D341Med (cell line): ENCODE results near the gene ATL1.
A peak's percentile ranks its signal among the peaks of the same experiment; 100 is the strongest.
"Not testable (repeated sequence)": the region's sequence is repeated elsewhere in the genome, so short reads cannot be mapped to it uniquely, and the experiment has no call there.

Source experiments
- DNase-seq: peaks from one replicate; pipeline ENCODE4 v3.0.0; 2012; ENCODE audit warnings: low spot score

Gene ATL1

DNA sequence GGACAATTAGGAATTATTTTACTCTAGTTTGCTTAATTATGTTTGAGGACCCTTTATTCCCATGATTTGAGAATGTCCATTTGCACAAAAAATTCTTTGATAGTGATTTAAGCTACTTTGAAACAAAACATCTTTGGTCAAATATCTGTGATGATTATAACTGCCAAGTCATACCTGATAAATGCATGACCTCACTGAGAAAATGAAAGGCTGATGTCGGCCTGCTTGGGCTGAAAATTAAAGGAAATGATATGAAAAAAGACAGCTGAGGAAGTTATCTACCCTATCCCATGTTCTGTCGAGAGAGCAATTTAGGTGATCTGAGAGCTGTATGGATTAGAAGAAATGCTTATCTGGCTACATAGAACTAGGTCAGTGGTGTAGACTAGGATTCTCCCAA, 43.6 kb downstream of the ATL1 start:
- DNase-seq, result no peak

DNA sequence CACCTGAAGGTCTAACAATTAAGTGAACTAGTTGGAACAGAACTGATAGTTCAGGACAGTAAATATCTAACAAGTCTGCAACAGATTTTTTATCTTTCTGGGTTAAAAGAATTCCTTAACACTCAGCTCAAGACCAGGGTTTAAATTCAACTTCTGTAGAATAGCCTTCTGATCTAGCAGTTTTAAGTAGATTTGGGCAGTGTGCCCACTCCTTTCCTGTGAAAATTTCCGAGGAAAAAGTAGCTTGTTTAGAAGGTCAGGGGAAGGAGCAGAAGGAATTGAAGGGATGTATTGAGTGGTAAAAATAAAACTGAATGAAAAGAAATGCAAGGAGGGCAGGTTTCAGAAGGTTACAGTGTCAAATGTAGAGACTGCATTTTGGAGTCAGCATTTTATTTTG, 45.8 kb downstream of the ATL1 start:
- no peak for DNase-seq

DNA sequence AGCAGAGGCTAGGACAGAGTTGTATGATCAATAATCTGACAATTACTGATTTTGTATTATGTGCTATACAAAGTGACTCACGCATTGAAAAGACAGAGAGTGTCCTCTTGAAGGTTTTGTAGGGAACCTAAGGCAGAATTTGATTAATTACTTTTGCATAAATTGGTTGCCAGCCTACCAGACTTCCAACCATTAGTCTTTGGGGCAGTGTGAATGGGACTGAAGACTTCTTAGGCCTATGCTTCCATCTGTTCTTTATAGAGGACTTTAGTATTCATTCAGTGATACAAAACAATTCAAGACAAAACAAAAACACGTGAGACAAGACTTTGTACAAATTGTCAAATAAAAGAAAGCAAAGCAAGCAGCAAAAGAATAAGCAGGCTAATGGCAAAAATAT, 46.5 kb downstream of the ATL1 start:
- no peak for DNase-seq

DNA sequence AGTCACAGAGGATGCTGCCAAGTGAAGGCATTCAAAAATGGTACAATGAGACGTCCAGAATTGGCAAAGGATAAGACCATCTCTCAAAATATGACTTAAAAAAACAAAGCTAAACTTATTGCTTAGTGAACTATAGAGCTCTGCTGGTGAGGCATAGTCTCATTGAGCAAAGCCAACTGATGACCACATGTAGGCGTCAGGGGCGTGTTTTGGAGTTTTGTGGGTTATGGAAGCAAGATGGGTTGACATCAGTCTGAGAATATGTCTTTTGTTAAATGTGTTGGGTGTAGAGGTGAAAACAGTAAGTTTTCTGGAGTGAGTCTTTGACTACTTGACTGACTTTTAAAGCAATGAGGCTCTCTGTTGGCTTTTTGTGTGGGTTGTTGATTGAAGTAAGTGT, 47.2 kb downstream of the ATL1 start:
- DNase-seq, result no peak

DNA sequence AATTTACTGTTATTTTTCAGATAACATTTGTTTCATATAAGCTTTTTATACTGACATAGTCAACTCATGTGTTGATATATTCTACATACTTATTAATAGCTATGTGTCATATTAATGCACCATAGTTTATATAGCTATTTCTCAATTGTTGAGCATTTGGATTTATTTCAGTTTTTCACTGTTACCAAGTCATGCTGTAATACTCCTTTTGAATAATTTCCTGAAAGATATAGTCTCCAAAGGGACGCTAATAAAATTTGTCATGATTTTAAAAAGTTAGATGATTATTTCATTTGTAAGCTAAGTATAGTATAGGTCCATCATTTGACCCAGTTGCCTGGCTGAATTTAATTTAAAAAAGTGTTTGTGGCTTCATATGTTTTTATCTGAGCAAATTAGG, 47.8 kb downstream of the ATL1 start:
- no peak for DNase-seq

DNA sequence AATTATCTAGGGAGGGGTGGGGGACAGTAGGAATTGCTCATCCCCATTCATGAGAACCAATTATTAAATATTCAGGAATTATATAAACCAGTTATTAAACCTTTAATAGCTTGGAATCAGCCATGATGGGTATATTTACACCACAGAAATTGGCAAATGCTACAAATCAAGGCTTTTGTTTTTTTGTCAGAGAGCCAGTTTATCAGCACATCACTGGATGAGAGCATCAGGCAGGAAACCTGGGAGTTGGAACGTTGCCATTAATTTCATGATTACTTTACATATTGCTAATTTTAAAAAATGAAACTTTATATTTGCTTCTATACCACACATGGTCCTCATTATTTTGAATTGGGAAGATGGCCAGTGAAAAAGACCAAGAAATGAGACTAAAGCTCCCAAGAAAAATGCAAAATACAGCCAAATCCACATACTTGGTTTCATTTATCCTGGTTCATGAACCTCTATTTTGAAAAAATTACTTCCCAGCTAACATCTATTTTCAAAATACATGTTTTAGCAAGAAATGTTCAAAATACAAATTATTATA, 48.4 kb downstream of the ATL1 start:
- DNase-seq, result no peak

DNA sequence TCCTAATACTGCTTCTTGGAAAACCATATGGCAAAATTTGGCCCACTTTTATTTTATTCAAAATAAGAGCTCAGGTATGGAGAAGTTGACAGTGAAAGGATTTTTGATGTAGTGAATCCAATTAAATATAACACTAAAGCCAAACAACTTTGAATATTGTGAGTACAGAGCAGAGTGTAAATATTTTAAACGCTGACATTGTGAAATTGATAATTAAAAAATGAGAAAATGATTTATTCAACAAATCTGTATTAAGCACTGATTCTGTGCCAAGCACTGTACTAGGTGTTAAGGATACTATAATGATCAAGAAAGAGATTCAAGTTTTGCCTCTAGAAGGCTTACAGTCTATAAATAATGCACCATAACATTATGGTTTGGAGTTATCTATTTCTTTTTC, 50.5 kb downstream of the ATL1 start:
- DNase-seq, result no peak

DNA sequence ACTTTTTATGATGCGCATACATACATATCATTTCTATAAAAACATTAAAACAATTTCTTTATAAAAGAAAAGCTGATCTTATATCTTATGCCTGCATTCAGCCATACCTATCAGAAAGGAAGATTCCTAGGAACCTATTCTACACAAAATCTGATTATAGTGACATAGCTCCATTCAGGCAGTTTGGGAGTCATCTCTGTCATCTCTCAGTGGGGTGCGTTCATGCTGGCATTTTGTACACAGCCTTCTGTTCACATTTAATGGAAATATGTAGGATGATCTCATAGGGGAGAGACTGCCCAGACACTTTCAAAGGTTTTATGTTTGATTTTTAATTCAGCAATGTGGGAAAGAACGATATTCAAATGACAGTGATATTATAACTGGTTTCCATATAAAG, 52.9 kb downstream of the ATL1 start:
- DNase-seq, result no peak

DNA sequence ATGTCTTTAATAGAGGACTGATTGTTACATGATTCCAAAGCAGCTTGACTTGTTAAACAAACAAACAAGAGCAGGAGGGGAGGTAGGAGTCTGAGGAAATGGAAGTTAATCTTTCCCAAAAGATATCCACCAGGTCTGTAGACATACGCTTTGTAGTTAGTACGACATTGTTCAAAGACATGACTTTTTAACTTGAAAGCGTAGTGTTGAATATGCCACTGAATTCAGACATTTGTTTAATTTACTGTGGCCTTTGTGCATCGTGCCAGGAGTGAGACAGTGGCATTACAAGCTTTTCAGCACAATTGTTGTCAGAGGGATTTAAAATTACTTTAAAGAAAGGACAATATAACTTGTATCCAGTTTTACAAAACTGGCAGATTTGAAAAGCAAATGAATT, 55.1 kb downstream of the ATL1 start:
- no peak for DNase-seq

DNA sequence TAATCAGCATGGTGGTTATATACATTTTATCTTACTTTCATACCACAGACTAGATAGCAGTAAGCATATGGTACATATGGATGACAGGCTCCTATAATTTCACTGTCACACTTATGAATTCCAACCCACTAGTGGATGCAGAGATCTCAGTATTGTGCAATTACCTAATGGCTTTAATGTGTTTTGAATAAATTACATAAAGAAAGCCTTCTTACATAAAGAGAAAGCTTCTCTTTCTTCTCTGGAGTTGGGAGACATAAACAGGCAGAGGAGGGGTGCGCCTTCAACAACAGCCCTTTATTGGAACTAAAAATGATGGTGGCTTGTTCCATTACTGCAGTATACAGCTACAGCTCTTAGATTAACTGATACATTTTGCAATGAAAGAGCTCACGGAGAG, 55.6 kb downstream of the ATL1 start:
- DNase-seq, result no peak

DNA sequence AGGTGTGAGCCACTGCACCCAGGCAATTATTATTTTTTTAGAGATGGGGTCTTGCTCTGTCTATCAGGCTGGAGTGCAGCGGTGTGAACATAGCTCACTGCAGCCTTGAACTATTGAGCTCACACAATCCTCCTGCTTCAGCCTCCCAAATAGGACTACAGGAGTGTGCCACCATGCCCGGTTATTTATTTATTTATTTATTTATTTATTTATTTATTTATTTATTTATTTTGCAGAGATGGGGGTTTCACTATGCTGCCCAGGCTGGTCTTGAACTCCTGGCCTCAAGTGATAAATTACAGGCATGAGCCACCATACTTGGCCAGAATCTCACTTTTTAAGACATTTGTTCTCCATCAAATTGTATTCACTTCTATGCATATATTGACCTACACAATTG, 56.3 kb downstream of the ATL1 start:
- no peak for DNase-seq

DNA sequence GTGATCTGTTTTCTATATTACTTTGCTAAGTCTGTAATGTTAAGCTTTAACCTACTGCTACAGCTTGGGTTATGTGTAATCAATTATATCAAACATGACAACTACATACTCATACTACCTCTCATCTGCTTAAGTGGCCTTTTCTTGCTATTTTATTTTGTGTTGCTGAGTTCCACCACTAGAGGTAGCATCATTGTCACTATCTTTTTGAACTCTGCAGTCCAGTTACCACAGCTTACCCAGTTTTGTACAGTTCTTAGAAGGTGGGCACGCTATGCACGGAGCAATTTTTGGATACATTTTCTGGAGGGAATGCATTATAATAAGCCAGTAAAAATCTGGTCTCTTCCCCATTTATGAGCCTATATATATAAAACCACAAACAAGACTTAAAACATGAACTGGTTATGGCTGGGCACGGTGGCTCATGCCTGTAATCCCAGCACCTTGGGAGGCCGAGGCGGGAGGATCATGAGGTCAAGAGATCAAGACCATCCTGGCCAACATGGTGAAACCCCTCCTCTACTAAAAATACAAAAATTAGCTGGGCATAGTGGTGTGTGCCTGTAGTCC, 59.7 kb downstream of the ATL1 start:
- DNase-seq, result peak; percentile 52

DNA sequence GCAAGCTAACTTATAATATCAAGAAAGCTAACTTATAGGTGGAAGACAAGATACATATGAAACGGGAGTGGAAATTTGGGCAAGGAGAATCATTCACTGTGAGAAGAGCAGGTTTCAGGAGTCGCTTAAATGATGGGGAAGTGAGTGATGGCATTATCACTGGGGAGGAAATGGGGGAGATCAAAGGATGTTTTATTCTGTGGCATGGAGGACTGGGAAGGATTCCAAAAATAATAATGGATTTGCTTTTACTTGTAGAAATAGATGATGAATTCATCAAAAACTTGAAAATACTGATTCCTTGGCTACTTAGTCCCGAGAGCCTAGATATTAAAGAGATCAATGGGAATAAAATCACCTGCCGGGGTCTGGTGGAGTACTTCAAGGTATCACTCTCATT, 60.4 kb downstream of the ATL1 start:
- DNase-seq, result no peak

DNA sequence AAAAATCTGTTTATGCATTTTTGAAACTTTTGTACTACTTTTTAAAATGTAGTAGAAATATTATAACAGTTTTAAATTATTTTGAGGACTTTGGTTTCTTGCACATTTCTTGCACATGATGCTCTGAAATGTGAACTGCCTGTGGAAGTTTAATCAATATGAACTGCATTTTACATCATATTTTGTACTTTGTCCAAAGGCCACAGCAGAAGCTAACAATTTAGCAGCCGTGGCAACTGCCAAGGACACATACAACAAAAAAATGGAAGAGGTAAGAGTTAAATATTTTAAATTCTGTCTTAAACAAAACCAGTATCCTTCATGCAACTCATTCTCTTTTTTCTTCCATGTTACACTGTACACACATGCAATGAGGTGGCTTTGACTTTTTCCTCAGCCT, 63.0 kb downstream of the ATL1 start:
- no peak for DNase-seq

DNA sequence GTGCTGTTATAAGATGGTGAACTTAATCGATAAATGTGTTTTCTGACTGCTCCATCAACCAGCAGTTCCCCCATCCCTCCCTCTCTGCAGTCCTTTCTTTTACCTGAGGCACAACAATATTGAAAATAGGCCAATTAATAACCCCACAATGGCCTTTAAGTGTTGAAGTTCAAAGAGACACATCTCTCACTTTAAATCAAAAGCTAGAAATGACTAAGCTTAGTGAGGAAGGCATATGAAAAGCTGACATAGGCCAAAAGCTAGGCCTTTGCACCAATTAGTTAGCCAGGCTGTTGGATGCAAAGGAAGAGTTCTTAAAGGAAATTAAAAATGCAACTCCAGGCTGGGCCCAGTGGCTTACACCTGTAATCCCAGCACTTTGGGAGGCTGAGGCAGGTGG, 64.5 kb downstream of the ATL1 start:
- DNase-seq, result no peak

DNA sequence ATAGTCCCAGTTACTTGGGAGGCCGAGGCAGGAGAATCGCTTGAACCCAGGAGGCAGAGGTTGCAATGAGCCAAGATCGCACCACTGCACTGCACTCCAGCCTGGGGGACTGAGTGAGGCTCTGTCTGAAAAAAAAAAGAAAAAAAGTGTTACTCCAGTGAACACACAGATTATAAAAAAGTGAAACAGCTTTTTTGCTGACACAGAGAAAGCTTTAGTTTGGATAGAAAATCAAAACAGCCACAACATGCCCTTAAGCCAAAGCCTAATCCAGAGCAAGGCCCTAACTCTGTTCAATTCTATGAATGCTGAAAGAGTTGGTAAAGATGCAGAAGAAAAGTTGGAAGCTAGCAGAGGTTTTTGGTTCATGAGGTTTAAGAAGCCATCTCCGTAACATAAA, 65.0 kb downstream of the ATL1 start:
- not testable (repeated sequence) for DNase-seq

DNA sequence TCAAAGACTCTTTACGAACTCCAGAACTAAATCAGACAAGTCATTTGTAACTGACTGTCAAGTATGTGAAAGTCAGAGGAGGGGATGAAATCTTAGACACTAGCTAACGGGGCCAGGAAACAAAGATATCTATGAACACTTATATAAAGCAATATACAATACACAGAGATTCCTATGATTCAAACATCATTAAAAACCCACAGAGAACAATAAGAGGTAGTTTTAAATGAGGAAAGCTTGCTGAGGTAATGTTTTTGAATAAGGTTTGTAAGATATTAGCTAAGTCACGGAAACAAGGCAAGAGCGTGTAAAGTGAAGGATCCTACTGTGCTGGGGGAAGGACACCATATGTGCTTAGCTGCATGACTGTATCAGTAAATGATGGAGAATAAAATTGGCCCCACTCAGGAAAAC, 71.5 kb downstream of the ATL1 start:
- no peak for DNase-seq

DNA sequence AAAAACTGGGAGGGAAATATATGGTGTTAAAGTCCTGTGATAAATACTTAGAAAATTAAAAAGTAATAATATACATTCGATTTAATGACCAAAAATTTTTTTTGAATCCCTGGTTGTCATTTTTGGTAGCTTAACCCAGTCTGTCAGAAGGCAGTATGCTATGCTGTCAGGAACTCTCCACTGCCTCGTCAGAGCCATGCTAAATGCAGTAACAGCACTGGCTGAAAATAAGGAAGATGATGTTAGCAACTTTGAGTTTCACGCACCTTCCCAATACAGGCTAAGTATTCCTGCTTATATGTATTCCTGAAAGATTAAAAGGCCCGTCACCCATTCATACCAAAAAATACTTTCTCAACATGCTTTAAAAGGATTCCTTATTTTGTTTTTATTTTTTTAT, 74.0 kb downstream of the ATL1 start:
- DNase-seq, result no peak

DNA sequence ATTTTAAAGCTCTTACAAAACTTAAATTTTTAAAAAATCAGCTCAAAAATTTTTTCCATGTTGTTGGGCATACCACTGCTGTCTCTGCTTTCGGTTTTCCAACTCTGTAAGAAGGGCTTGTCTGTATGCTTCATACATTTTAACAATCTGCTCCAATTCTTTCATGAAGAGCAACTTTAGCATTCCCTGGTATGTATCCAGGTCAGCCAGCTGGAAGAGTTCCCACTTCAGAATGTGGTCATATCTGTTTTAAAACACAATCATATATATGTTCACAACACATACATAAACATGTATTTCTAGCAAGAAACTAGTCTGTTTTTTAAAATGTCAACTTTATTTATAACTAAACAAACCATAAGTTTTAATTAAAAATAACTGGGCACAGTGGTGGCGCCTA, 75.2 kb downstream of the ATL1 start:
- DNase-seq, result no peak

DNA sequence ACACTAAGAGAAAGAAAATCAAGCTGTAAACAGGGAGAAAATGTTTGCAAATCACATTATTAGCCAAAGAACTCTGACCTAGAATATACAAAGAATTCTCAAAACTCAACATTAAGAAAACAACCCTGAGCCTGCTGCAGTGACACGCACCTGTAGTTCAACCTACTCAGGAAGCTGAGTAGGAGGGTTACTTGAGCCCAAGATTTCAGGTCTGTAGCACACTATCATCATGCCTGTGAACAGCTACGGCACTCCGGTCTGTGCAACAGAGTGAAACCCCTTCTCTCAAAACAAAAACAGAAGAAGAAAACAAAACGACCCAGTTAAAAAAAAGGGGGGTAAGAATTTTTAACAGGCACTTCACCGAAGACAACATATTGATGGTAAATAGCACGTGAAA, 87.3 kb downstream of the ATL1 start:
- DNase-seq, result no peak

DNA sequence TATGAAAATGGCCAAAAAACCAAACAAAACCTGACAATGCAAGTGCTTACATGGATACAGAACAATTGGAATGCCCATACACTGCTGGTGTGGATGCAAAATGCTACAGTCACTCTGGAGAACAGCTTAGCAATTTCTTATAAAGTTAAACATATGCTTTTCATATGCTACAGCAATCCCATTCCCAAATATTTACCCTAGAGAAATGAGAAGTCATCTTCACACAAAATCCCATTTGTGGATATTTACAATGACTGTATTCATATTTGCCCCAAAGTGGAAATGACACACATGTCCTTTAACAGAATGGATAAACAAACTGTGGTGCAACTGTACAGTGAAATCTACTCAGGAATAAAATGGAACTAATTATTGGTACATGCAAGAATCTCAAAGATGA, 87.8 kb downstream of the ATL1 start:
- DNase-seq, result no peak

DNA sequence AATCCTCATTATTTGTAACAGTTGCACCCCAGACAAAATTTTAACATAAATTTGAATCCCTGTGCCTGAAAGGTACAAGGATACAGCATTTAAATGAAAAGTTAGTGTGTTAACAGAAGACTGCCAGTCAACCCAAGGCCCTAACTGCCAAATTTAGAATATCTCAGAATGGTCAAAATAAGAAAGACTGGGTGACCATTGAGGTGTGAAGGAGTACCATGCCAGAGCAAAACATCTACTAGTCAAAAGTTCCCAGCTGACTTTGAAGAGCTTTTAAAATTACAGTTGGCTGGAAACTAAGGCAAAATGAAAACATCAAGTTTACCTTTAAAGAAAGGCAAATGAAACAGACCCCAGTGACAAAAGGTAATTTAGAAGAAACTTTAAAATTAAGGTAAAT, 89.7 kb downstream of the ATL1 start:
- DNase-seq, result no peak

DNA sequence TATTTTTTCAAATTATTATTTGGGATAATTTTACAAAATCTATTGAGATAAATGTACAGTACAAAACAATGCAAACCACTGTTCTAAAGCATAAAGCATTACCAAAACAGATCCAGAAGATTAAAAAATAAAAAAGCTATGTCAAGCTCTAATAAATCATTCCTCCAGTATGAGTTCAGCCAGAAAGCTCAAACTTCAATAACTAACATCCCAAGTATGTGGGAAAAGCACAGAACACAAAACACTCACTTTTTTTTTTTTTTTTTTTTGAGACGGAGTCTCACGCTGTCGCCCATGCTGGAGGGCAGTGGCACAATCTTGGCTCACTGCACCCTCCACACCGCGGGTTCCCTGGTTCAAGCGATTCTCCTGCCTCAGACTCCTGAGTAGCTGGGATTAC, 96.8 kb downstream of the ATL1 start:
- DNase-seq, result no peak

DNA sequence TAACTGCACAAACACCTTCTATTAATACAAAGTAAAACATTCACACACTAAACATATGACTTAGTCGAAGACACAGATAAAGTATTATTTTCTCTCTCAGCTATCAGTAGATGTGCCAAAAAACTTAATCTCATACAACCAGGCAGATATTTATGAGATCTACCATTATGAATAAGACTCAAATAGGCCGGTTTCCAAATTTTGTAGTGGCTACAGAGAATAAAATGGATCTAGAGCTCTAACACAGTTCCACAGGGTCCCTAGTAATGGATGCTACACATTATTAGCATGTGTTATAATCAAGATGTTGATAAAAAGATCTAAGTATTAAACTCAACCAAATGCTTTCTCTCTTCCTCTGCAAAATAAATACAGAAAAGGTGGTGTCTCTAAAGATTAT, 97.8 kb downstream of the ATL1 start:
- no peak for DNase-seq

DNA sequence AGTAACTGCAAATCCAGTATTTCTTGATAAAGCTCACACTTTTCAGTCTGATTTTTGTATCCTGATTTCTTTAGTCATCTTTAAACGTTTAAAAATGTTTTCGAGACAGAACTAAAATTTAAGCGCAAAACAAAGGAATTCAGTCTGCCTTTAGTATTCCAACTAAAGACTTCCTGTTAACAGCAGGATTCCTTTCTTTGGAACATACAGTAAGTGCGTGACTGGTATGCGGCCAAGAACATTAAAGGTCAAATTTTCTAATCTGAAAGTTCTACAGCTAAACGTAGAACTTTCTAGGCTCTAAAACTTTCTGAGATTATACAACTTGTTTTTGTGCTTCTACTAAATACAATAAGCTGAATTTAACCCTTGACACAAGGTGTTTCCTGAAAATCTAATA, 98.3 kb downstream of the ATL1 start:
- DNase-seq, result no peak
